ENCODE data around the gene RECK.

DNA sequence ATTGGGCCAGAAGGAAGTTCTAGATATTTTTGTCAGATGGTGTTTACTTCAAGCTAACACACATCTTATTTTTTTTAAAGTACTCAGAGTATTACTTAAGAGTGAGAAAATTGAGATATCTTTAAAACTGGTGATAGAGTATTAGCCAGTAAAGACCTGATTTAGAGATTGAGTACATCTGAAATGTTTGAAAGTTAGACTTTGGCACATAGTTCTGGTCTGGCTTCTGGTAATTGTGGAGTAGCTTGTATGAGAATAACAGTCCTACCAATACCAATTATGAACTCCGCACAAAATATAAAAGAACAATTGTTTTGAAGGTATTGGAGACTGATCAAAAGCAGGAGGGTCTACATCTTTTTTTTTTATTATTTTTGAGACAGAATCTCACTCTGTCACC, 55.3 kb downstream of the RECK start:
- TF ChIP-seq SUZ12 (IDR thresholded peaks at IDR 0.05; ENCODE audit: extremely low read depth, insufficient read depth, insufficient read length) (no peak), YY1 (IDR thresholded peaks at IDR 0.05; ENCODE audit: insufficient read depth, insufficient read length) (no peak), ZNF274 (IDR thresholded peaks at IDR 0.05; ENCODE audit: low read depth, low read length) (no peak)

Data from NT2/D1 (cell line).